ENCODE results near the gene TTF2.
"Not testable (repeated sequence)": the region's sequence is repeated elsewhere in the genome, so short reads cannot be mapped to it uniquely, and the experiment has no call there.

The TTF2 gene

DNA sequence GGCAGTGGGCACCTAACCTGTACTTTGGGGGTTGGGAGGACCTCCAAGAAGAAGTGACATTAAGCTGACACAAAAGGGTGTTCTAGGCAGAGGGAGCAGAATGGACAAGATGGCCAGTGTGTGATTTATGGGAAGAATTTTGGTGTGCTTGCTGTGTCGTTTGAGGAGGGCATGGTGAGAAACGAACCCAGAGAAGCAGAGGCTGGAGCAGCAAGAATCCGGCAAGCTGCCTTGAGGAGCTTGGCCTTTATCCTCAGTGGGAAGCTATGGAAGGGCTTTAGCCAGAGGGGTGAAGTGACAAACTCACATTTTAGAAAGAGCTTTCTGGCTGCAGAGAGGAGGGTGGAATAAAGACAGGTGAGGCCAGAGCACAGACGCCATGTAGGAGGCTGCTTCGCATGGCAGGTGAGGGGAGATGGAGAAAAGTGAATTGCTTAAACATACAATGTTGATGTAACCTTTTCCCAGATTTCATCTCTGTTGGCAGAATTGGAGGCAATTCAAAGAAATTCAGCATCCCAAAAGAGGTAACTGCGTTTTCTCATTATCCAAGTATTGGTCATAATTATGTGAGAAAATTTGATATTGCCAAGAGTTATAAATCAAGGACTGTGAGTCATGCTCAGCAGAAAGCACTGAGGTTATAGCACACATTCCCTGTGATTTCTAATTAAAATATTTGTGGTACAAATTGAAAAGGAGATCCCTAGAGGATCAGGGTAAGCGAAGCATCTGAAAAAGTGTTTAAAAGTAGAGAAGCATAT lies 34.9 kb downstream of the TTF2 start:
- no peak for DNase-seq

DNA sequence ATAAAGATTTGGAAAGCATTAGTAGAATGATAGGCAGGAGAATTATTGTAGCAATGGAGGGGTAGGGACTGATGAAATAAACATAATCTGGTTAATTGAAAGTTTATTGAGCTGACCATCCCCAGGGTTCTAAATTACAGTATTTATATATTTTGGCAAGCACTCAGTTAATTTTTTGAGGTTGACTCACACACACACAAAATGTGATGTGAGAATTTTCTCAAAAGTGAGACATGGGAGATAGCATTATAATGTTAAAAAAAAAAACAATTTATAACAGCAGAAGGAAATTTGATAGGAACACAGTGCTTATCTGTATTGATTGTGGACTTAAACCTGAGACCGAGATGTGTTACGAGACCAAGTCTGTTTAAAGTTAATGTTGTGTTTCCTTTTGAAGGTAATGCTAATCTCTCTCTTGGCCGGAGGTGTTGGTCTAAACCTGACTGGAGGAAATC lies 36.9 kb downstream of the TTF2 start:
- DNase-seq, result no peak

DNA sequence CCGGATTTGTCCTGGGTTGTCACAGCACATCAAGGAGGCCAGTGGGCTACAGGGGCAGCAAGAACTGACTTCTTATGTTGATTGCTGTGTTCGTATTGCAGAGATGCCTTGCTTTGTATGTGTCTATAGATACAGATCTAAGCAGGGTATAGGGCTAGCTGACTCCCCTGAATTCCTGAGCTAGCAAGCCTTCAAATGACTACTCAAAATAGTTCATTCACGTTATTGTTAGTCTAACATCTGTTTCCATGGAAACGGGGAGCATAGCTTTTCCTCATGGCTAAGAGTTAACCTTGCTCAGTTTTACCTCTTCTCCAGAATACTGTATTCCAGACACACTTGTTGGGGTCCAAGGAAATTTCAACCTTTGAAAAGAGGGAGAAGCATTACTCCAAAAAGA lies 37.3 kb downstream of the TTF2 start:
- no peak for DNase-seq

DNA sequence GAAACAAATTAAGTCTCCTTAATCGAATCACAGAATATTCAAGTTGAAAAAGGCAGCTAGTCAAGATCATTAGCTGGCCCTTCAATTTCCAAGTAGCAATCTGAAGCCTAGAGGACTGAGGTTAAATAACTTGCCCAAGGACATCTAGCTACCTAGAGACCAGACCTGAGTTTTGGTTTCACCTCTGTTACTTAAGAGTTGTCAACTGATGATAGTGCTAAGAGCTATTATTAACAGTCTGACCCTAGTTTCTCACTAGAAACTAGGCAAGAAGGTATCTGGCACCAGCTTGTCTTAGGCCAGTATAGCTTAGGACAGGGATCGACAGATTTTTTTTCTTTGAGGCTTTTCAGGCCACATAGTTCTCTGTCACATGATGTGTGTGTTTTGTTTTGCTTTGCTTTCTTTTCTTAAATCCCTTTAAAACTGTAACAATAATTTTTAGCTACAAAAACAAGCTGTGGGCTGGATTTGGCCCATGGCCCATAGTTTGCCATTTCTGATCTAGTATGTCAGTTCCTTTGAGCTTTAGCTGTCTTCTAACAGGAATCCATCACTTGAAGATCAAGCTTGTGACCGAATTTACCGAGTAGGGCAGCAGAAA lies 38.3 kb downstream of the TTF2 start:
- no peak for DNase-seq

DNA sequence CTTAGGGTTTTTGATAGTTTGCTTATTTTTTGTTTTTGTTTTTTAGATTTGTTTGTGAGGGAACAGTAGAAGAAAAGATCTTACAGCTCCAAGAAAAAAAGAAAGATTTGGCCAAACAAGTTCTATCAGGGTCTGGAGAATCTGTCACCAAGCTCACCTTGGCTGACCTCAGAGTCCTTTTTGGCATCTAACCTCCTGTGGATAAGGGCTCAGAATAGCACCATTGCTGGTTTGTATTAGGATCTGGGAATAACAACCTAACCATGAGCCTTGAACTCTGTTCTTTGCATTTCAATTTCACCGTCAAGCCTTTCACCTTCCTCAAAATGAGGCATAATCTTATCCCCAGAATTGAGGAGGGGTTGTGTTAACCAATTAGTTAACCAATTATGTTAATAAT lies 41.2 kb downstream of the TTF2 start:
- DNase-seq, result no peak

DNA sequence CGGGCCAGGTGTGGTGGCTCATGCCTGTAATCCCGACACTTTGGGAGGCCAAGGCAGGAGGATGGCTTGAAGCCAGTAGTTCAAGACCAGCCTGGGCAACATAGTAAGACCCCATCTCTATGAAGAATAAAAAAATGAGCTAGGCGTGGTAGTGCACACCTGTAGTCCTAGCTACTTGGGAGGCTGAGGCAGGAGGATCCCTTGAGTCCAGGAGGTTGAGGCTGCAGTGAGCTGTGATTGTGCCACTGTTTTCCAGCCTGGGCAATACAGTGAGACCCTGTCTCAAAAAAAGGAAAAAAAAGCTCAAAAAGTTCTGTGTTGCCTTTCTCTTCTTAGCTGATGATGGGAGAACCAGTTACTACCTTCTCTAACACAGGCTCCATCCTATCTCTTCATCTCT lies 41.7 kb downstream of the TTF2 start:
- not testable (repeated sequence) for DNase-seq

DNA sequence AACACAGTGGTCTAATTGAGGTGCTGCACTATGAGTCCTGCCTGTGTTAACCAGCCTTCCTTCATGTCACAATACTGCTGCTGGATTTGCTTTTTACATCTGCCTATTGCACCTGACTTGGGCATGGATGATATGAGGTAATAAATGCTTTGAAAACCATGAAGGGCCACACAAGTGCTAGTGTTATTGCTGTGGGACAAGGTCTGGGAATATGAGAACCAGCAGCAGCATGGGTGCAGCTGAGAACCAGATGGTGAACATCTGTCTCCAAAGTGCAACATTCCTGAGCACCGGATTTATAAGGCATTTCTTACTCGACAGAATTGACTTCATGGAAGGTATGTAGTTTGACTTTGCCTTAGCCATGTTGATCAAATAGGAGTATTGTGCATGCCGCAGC lies 44.9 kb downstream of the TTF2 start:
- DNase-seq, result no peak

DNA sequence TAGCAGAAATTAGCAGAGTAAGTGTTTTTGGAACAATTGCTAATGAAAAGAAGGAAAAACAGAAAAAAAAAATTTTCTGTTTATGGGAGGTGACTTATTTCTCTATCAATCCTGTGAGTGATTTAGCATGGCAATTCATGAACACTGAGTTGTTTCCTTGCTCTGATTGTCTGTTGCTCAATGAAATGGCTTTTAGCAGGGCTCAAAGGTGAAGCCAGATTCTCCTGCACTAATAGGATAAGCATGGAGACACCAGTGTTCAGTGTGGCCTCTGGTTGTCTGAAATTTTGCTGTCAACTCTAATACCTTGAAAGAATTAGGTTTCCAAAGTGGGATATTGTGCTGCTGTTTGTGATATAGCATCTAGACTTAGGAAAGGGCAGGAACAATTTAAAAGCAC lies 45.6 kb downstream of the TTF2 start:
- no peak for DNase-seq

DNA sequence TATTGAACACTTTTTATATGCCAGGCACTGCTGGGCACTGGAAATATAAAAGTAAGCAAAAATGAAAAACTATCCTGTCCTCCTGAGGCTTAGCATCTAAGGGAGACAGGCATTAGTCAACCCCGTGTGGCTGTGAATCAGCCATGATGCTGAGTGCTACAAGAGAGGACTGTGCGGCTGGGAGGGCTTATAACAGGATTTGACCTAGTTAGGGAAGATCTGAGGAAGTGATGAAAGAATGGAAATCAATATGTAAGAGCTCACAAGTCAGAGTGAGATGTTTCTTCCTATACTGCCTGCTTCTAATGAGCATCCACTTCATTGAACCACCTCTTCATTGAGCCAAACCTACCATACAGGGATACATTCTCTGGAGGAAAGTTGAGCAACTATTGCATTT lies 46.4 kb downstream of the TTF2 start:
- no peak for DNase-seq

DNA sequence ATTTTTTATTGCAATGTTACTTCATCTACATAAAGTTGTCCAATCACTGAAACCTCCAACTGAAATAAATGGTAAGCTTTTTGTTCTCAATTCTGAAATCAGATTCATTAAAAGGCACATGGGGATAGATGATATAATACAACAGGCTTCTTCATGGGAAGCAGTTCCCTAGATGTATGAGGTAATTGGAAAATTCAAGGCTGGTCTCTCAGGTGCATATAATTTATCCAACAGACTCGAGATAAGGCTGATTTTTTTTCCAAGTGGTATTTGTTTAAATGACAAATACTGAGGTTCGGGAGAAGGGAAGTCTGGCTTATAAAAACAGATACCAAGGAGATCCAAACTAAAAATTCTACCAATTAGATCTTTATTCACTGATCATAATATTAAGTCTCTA lies 47.2 kb downstream of the TTF2 start:
- DNase-seq, result no peak

DNA sequence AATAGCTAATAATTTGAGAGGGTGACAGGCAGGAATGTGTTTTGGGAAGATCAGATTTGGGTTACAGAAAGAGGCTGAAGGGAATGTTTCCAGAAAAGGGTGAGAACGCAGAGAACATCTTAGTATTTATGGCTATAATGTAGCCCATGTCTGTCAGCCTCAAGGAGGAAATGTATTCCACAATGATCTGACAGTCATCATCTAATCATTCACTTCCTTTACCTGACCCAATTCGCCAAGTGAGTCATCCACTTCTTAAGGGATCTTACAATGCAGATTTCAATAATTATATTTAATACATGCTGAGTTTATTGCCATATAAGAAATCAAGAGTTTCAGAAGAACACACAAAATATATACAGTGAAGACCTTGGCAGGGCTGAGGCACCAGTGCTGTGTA lies 50.6 kb downstream of the TTF2 start:
- DNase-seq, result no peak

DNA sequence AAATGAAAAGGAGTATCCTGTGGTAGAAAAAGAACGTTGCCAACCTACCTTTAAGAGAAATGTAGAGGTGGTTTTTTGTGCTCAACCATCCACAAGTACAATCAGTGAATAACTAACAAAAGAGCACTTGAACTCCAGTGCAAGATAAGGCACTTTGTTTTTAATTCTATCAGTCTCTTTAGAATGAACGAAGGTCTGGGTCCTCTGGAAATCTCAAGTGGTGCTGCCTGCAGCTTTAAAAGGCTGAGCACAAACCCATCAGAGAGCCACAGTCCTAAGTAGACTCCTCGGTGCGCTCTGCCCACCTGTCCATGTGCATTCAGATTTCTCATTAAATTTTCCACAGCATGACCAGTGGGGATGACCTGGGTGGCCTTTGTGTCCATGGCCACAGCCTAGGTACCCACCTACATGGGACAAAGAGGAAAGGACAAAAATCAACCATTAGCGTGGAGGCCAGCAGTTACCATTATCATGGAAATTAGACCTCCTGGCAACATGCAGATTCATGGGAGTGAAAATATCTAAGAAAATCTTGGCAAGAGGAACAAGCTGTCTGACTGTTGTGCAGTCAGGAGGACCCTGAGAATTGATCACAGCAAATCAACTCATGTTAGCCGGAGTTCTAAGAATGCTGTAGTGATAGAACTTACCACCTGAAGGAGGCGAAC lies 52.1 kb downstream of the TTF2 start:
- no peak for DNase-seq

DNA sequence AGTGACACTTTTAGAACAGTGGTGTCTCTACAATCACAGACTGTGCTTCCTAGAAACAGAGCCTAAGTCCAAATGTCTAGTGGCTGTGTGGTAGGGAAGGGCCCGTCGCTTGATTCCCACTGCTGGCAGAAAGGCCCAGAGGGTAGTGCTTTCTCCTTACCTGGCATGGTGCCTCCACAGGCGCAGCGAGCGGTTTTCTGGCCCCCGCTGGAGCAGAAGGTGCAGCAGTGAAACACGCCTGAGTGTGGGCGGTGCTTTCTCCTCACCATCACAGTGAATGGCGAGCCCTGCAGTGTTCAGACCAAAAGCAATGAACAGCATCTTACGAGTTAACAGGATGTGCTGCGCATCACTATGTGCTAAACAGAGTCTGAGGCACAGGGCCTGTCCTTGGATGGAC lies 53.1 kb downstream of the TTF2 start:
- DNase-seq, result no peak

DNA sequence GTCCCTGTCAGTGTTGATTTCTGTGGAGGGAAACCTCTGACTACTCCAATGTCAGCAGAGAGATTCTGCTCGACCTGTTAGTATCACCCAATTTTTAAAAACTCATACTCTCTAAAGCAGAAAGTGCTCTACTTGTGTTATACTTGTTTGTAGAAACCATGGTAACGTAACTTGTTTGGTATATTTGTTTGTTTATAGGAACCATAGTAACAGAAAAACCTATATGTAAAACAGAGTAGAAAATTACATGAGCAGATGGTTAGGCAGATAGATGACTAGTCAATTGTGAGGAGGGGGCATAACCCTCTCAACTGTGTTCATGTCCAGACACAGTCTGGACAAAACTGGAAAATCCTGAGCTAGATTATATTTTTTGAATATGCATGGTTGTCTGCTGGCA lies 54.8 kb downstream of the TTF2 start:
- no peak for DNase-seq

DNA sequence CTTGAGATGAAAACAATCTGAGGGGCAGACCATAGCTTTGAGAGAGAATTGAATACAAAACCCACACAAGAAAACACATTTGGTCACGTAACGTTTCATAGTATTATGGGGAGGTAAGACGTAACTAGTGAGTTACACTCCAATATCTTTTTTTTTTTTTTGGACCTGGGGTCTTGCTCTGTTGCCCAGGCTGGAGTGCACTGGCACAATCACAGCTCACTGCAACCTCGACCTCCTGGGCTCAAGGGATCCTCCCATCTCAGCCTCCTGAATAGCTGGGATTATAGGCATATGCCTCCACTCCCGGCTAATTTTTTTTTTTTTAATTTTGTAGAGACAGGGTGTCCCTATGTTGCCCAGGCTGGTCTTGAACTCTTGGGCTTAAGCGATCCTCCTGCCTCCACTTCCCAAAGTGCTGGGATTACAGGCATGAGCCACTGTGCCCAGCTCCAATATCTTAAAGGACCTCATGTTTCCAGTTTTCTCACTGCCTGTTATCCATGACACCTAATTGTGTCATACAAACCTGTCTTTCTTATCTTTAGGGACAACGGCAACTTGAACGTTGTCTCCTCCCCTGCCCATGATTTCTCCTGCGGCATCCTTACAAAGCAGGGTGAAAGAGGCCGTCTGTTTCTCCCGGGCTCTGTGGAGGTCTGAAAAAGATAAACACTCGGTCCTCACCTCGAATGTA lies 56.1 kb downstream of the TTF2 start:
- DNase-seq, result no peak

DNA sequence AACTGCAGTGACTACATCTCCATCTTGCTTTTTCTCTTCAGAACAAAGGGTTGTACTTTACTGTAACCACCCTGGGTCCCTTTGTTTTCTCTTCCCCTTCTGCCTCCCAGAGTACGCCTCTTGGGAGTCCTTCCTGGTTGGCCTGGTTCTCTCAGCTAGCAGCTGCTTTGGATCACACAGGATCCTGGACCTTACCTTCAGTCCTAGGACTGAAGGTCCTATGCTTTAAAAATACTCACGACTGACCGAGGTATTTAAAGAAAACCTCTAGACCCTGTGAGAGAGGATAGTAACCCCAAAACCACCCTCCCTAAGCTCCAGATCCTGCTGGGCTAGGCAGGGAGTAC lies 56.6 kb downstream of the TTF2 start:
- no peak for DNase-seq

DNA sequence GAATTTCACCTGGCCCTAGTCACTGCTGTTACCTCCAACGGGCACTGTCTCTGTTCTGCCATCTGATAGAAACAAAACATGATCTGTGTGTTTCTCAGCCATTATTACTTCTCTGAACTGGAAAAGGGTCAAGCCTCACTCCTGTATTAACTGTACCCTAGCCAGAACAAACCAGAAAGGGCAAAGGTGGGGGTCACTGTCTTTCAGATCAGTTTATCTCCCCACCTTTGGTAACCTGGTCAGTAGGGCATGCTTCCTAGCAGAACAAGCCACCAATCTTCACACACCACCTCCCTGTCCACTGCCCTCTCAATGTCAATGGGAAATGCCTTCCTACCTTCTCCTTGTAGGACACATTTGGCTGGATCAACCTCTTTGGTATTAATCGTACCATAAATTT lies 57.6 kb downstream of the TTF2 start:
- no peak for DNase-seq

DNA sequence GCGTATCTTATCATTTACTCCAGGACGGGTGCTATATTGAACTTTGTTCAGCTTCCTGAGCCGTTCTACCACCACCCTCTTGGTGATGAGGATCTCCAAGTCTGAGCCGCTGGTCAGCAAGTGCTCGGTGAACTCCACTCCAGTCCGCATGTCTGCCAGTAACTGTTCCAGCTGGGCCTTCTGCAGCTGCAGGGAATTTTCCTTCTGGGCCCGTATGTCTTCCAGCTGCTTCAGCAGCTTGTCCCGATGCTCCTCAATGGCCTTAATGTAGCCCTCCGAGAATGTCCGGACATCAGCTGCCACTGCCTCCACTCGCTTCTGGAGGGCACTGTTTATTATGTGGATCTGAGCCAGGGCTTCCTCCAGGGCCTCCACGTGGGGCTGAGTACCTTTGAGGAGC lies 58.0 kb downstream of the TTF2 start:
- DNase-seq, result no peak

DNA sequence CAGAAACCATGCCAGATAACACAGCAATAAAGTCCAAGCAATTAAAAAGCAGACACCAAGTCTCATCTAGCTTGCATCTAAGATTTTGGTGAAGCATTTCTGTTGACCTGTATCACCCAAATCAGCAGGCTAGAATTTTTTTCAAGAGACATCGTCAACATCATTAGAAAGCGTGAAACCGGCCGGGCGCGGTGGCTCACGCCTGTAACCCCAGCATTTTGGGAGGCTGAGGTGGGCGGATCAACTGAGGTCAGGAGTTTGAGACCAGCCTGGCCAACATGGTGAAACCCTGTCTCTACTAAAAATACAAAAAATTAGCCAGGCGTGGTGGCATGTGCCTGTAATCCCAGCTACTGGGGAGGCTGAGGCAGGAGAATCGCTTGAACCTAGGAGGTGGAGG lies 59.0 kb downstream of the TTF2 start:
- DNase-seq, result not testable (repeated sequence)

DNA sequence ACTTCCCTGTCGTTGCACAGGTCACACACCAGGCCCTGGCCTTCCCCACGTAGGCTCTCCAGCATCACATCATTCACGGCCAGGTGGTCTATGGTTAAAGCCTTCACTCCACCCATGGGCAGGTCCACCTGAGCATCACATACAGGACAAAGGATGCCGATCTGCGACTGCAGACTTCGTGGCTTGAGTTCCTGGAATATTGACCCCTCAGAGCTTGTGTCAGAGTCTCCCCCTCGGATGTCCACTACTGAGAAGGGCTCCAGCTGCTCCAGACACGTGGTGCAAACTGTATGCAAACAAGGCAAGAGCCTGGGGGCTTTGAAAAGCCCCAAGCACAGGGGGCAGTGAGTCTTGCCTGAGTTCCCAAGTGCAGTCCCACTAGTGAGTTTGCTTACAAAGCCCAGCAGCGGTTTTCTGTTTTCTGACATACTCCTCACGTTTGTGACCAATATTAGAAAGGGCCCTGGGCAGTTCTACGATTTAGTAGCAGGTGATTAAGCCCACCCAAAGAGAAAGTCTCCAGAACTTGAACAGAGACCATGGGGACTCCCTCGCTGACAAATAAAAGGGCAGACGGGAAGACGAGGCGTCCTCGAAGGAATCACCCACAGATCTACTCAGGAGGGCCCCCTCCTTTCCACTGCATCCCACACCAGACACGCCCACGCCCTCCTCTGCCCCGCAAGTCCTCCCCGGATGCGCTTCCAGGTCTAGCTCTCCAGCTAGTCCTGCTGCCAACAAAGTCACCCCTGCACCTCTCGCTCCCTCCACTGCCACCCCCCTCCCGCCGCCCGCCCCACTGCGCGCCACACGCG lies 60.9 kb downstream of the TTF2 start:
- no peak for DNase-seq

DNA sequence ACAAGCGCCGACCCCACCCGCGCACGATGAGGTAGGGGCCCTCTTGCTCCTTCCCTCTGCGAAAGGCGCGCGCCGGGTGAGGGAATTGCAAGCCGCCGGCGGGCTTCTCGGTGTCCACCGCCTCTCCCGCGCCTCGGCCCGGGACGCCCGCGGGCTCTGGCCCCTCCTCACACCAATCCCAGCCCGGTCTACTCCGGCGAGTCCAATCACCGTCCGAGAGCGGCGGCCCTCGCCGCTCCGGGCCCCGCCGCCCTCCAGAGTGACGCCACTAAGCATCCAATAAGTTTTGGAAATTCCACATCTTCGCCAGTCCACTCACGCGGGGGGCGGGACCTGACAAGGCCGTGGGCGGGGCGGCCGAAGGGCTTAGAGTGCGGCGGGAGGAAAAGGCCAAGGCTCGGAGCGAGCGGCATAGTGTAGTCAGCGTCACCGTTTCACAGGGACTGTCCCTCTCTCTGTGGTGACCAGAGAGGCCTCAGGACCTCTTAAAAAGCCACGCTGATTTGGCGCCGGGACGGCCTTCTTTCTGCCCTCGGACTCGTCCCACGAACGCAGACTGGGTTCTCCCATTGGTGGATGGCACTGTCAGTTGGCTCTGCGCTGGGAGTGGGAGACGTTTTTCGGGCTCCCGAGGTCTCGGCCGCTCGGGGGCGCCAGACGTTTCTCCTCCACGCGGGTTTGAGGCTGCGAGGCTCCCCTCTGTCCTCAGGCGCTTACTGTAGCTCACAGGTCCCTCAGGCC lies 61.6 kb downstream of the TTF2 start, which contains the start of gene TRIM45:
Gene TRIM45 (minus strand): TSS at position 161 of the 741 bp plus-strand sequence. CDS start 548 bp downstream, outside the sequence.
- DNase-seq, result peak; percentile 89

All from CD4-positive, alpha-beta T cell treated with Interleukin-12 subunit alpha and Interleukin-12 subunit beta, for 1 hour (primary cell).